Lower lobe of right lung (tissue), 2 donors: ENCODE results near the gene UTP18. TPM values are rescaled to one million over a fixed set of nuclear protein-coding genes. Genes with fewer than 3 reads are reported as not detected.

Experiments used
- ATAC-seq, 2 donors: fragments of 200-7000 bp; cut with Tn5 transposase; one replicate each; pipeline ENCODE4 v1.9.1; 2020 to 2022; ENCODE audit warnings: mild to moderate bottlenecking in 2 of 2, moderate library complexity in 2 of 2
- DNase-seq: peaks from one replicate; pipeline ENCODE4 v3.0.0-alpha.2; 2020
- H3K27ac ChIP-seq: fragments of 200-600 bp; one replicate; pipeline ENCODE4 v1.8.0; 2022
- H3K27me3 ChIP-seq: fragments of 200-600 bp; one replicate; pipeline ENCODE4 v1.8.0; 2022; ENCODE audit warnings: low read depth
- H3K36me3 ChIP-seq: fragments of 200-600 bp; one replicate; pipeline ENCODE4 v1.8.0; 2022; ENCODE audit warnings: mild to moderate bottlenecking
- H3K4me1 ChIP-seq: fragments of 200-600 bp; one replicate; pipeline ENCODE4 v1.8.0; 2022
- H3K4me3 ChIP-seq: fragments of 200-600 bp; one replicate; pipeline ENCODE4 v1.8.0; 2022; ENCODE audit warnings: mild to moderate bottlenecking
- H3K9me3 ChIP-seq: fragments of 200-600 bp; one replicate; pipeline ENCODE4 v1.8.0; 2022
- intact Hi-C: fragments of 100-400 bp; cut with DNase I; formaldehyde crosslinking; loops from one replicate; pipeline ENCODE4 v1.11.0; 2022
- total RNA-seq: library from RNA; stranded (reverse); fragmentation: NEBNext Ultra II Directional; extraction: Animal tissue kit (Norgen Biotek cat#: 25700); gene quantifications from one replicate; pipeline ENCODE4 v1.2.1, GENCODE V29; 2021
- TF ChIP-seq, protein P1 (sequence below): fragments of 200-600 bp; IDR thresholded peaks from one replicate; pipeline ENCODE4 v1.8.0; 2022; ENCODE audit warnings: antibody characterized with exemption, mild to moderate bottlenecking
- donor health status: DM: no; HTN: yes; CAD: no; lungs with severe emphysema.

UTP18 gene
- total RNA-seq, 1 donor from 2014 or later = 30.0 TPM

DNA sequence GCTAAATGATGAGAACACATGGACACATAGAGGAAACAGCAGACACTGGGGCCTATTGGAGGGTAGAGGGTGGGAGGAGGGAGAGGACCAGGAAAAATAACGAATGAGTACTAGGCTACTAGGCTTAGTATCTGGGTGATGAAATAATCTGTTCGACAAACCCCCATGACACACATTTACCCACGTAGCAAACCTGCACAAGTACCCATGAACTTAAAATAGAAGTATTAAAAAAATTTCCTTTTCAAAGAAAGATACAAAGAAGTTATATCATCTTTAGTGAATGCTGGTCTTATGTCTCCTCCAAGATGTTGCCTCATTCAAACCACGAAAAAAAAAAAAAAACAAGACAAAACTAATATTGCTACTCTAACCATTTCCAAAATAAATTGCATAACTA, 32.2 kb upstream of the UTP18 start:
- TF ChIP-seq, protein P1, sequence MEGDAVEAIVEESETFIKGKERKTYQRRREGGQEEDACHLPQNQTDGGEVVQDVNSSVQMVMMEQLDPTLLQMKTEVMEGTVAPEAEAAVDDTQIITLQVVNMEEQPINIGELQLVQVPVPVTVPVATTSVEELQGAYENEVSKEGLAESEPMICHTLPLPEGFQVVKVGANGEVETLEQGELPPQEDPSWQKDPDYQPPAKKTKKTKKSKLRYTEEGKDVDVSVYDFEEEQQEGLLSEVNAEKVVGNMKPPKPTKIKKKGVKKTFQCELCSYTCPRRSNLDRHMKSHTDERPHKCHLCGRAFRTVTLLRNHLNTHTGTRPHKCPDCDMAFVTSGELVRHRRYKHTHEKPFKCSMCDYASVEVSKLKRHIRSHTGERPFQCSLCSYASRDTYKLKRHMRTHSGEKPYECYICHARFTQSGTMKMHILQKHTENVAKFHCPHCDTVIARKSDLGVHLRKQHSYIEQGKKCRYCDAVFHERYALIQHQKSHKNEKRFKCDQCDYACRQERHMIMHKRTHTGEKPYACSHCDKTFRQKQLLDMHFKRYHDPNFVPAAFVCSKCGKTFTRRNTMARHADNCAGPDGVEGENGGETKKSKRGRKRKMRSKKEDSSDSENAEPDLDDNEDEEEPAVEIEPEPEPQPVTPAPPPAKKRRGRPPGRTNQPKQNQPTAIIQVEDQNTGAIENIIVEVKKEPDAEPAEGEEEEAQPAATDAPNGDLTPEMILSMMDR = no peak
- intact Hi-C loops = no loop called here
- ATAC-seq = no peak
- no peak for DNase-seq
- Histone ChIP-seq H3K4me3 (no peak overlapping the region), H3K27me3 (no peaks in the 10 kb centered on the region), H3K27ac (no peak overlapping the region), H3K9me3 (no peaks in the 10 kb centered on the region), H3K36me3 (peaks cover 12% of the 10 kb centered on the region), H3K4me1 (peaks cover 27% of the 10 kb centered on the region)

- DNase-seq = no peak
- TF ChIP-seq, protein P1 = no peak
- no peak for ATAC-seq
- Histone ChIP-seq H3K27ac (no peak overlapping the region), H3K36me3 (no peaks in the 10 kb centered on the region), H3K27me3 (no peaks in the 10 kb centered on the region), H3K4me3 (no peak overlapping the region), H3K4me1 (peaks cover 13% of the 10 kb centered on the region), H3K9me3 (no peaks in the 10 kb centered on the region)
- intact Hi-C loops = no loop called here
These were observed 30.5 kb upstream of the UTP18 start for GRCh38 chr17:51229889-51230288.

- H3K36me3 ChIP-seq = no peaks in the 10 kb centered on the region
- H3K4me3 ChIP-seq = no peak overlapping the region
- no peaks in the 10 kb centered on the region for H3K27me3 ChIP-seq
- TF ChIP-seq, protein P1 = no peak
- no peak overlapping the region for H3K27ac ChIP-seq
- peaks cover 9% of the 10 kb centered on the region for H3K4me1 ChIP-seq
- ATAC-seq (no peak), DNase-seq (no peak)
- H3K9me3 ChIP-seq = no peaks in the 10 kb centered on the region
- intact Hi-C loops = no loop called here
These were observed 30.0 kb upstream of the UTP18 start for GRCh38 chr17:51230306-51230705.

DNA sequence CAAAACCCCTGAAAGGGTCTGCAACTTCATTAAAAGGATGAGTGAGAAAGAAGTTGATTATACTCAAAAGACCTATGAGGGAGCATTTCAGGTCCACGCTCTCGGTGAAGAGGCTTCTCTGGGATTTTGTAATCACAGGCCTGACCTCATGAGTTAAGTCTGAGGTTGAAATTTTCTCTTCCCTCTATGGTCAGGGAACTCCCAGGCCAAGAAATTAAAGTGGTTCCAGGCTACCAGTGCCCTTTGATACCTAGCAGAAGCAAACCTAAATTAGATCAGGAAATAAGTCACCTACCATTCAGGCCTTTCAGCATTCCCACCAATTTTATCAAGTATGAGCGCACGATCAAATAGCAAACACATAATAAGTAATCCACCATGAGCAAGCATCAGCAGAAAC, 28.3 kb upstream of the UTP18 start:
- H3K36me3 ChIP-seq = no peaks in the 10 kb centered on the region
- H3K4me1 ChIP-seq = peaks cover 4% of the 10 kb centered on the region
- ATAC-seq (no peak), DNase-seq (no peak)
- no peaks in the 10 kb centered on the region for H3K27me3 ChIP-seq
- TF ChIP-seq, protein P1 = no peak
- intact Hi-C loops = no loop called here
- H3K9me3 ChIP-seq = no peaks in the 10 kb centered on the region
- H3K4me3 ChIP-seq = no peak overlapping the region
- no peak overlapping the region for H3K27ac ChIP-seq

DNA sequence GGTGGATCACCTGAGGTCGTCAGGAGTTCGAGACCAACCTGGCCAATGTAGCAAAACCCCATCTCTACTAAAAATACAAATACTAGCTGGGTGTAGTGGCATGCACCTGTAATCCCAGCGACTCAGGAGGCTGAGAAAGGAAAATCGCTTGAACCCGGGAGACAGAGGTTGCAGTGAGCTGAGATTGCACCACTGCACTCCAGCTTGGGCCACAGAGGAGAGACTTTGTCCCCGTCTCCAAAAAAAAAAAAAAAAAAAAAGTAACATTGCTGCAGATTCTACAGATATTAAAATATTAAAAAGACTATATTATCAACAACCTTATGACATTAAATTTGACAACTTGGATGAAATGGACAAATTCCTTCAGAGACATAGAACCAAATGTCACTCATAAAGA, 26.2 kb upstream of the UTP18 start:
- TF ChIP-seq, protein P1 = no peak
- Histone ChIP-seq H3K27ac (no peak overlapping the region), H3K9me3 (no peaks in the 10 kb centered on the region), H3K4me1 (peaks cover 4% of the 10 kb centered on the region), H3K4me3 (no peak overlapping the region), H3K36me3 (no peaks in the 10 kb centered on the region), H3K27me3 (no peaks in the 10 kb centered on the region)
- intact Hi-C loops = no loop called here
- no peak for ATAC-seq
- no peak for DNase-seq
